GM13977 (cell line): ENCODE results near the gene IPO4.

Source experiments
- DNase-seq: peaks from one replicate; pipeline ENCODE4 v3.0.0; 2012; ENCODE audit warnings: low spot score
- CTCF ChIP-seq: IDR thresholded peaks from 2 replicates; pipeline ENCODE4 v1.5.1; 2012; ENCODE audit warnings: mild to moderate bottlenecking, control low read depth; ENCODE audit not compliant: insufficient read depth; ENCODE audit errors: extremely low read depth, missing control alignments
- in situ Hi-C: fragments of 300-500 bp; cut with MboI; formaldehyde crosslinking; loops from one replicate; pipeline ENCODE4 v1.12.0; 2022; ENCODE audit warnings: low sequenced_read_pairs, low pct_unique_long_range_greater_than_20kb, mixed read lengths, inconsistent platforms; ENCODE audit not compliant: unreplicated experiment

The IPO4 gene

GRCh38 chr14:24179294-24179960 is 9.2 kb downstream of the IPO4 start:
- in situ Hi-C loops: no loop called here
- TF ChIP-seq CTCF: no peak
- no peak for DNase-seq

GRCh38 chr14:24178399-24179178 is 10.0 kb downstream of the IPO4 start:
- in situ Hi-C loops: no loop called here
- DNase-seq: no peak

GRCh38 chr14:24177891-24178290 is 10.7 kb downstream of the IPO4 start:
- in situ Hi-C loops: no loop called here
- TF ChIP-seq CTCF: no peak
- DNase-seq: no peak

More at GRCh38 chr14:24178399-24179178, 10.0 kb downstream of the IPO4 start:
- TF ChIP-seq CTCF: no peak

GRCh38 chr14:24177041-24177825 is 11.4 kb downstream of the IPO4 start:
- in situ Hi-C loops: no loop called here
- no peak for TF ChIP-seq CTCF
- no peak for DNase-seq

GRCh38 chr14:24176599-24176998 is 12.0 kb downstream of the IPO4 start:
- TF ChIP-seq CTCF: no peak
- no peak for DNase-seq
- in situ Hi-C loops: no loop called here

GRCh38 chr14:24172871-24173281 is 15.7 kb downstream of the IPO4 start:
- no peak for TF ChIP-seq CTCF
- no peak for DNase-seq
- in situ Hi-C loops: no loop called here
